Measurements from ENCODE around the gene TTLL9. TPM values are rescaled to one million over a fixed set of nuclear protein-coding genes. Genes with fewer than 3 reads are reported as not detected.

Gene TTLL9
- total and polyA plus RNA-seq, 10 of the 15 experiments (the other 5 are each of a cell fraction or from before 2014, with no cell fraction given), result 0.03 to 0.77 (median 0.11) TPM; not detected in 2

DNA sequence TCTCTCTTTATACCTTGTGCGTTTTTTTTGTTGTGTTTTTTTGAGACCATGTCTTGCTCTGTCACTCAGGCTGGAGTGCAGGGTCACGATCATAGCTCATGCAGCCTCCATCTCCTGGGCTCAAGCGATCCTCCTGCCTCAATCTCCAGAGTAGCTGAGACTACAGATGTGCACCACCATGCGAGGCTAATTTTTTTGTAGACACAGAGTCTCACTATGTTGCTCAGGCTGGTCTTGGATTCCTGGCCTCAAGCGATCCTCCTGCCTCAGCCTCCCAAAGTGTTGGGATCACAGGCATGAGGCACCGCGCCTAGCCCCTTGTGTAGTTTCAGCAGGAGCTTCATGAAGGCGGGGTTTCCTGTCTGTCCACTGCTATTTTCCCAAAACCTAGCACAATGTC, 54.1 kb downstream of the TTLL9 start:
- H3K27me3 ChIP-seq (replicated peaks in 1 of 2; ENCODE audit: control insufficient read depth in 2 of 2, insufficient read depth in 2 of 2, low read length in 1 of 2), result no peaks in the 10 kb centered on the region
- intact Hi-C loops (cut with micrococcal nuclease; ENCODE audit: unreplicated experiment), result no loop called here
- DNase-seq (ENCODE audit: low read depth, low spot score) (no peak), FAIRE-seq (no peak), ATAC-seq (no peak)
- ChIA-PET SMC1A (ENCODE audit: uncharacterized antibody, unreplicated experiment) (interaction anchor here (1.7 to 3.7 kb wide), 2 partner anchors 28 to 70 kb away, joined by 4 to 26 read pairs; no protein-coding TSS in a partner anchor), RAD21 (ENCODE audit: unreplicated experiment) (interaction anchor here (1.0 to 3.0 kb wide), 5 partner anchors 27 to 141 kb away, joined by 3 to 12 read pairs (median 5); partner anchors contain the start of gene PDRG1), CTCF (interaction anchor here (0.8 to 2.4 kb wide), 2 partner anchors 27 to 33 kb away, joined by 3 to 13 read pairs; partner anchors contain the start of gene PDRG1), POLR2A (interaction anchor here (0.8 to 1.4 kb wide), 2 partner anchors 9 to 248 kb away, joined by 3 read pairs; no protein-coding TSS in a partner anchor)
- H3K36me3 ChIP-seq (ENCODE audit: control insufficient read depth in 2 of 2, insufficient read depth in 2 of 2, low read length in 1 of 2), result no peaks in the 10 kb centered on the region
- H3K9ac ChIP-seq (ENCODE audit: control insufficient read depth, insufficient read depth, low read length), result no peak overlapping the region
- no peak for TF ChIP-seq CHD2 (IDR thresholded peaks at IDR 0.05; ENCODE audit: borderline replicate concordance, low read depth, low read length)
- no peak for TF ChIP-seq NFXL1 (IDR thresholded peaks at IDR 0.05; ENCODE audit: borderline replicate concordance)
- TF ChIP-seq CBX3 (IDR thresholded peaks at IDR 0.05; ENCODE audit: borderline replicate concordance, low read depth), result no peak
- TF ChIP-seq, protein P1, sequence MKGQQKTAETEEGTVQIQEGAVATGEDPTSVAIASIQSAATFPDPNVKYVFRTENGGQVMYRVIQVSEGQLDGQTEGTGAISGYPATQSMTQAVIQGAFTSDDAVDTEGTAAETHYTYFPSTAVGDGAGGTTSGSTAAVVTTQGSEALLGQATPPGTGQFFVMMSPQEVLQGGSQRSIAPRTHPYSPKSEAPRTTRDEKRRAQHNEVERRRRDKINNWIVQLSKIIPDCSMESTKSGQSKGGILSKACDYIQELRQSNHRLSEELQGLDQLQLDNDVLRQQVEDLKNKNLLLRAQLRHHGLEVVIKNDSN (IDR thresholded peaks at IDR 0.05; ENCODE audit: borderline replicate concordance, extremely low read length, insufficient read depth, low read depth, low read length), result no peak
- no peak for TF ChIP-seq HDGF (IDR thresholded peaks at IDR 0.05)
- no peak for TF ChIP-seq RFX5 (IDR thresholded peaks at IDR 0.05; ENCODE audit: low read depth, low read length)
- TF ChIP-seq, protein P2, sequence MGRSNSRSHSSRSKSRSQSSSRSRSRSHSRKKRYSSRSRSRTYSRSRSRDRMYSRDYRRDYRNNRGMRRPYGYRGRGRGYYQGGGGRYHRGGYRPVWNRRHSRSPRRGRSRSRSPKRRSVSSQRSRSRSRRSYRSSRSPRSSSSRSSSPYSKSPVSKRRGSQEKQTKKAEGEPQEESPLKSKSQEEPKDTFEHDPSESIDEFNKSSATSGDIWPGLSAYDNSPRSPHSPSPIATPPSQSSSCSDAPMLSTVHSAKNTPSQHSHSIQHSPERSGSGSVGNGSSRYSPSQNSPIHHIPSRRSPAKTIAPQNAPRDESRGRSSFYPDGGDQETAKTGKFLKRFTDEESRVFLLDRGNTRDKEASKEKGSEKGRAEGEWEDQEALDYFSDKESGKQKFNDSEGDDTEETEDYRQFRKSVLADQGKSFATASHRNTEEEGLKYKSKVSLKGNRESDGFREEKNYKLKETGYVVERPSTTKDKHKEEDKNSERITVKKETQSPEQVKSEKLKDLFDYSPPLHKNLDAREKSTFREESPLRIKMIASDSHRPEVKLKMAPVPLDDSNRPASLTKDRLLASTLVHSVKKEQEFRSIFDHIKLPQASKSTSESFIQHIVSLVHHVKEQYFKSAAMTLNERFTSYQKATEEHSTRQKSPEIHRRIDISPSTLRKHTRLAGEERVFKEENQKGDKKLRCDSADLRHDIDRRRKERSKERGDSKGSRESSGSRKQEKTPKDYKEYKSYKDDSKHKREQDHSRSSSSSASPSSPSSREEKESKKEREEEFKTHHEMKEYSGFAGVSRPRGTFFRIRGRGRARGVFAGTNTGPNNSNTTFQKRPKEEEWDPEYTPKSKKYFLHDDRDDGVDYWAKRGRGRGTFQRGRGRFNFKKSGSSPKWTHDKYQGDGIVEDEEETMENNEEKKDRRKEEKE (IDR thresholded peaks at IDR 0.05), result no peak
- TF ChIP-seq, protein P3, sequence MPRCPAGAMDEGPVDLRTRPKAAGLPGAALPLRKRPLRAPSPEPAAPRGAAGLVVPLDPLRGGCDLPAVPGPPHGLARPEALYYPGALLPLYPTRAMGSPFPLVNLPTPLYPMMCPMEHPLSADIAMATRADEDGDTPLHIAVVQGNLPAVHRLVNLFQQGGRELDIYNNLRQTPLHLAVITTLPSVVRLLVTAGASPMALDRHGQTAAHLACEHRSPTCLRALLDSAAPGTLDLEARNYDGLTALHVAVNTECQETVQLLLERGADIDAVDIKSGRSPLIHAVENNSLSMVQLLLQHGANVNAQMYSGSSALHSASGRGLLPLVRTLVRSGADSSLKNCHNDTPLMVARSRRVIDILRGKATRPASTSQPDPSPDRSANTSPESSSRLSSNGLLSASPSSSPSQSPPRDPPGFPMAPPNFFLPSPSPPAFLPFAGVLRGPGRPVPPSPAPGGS (IDR thresholded peaks at IDR 0.05; ENCODE audit: borderline replicate concordance, insufficient read depth, low read depth, low read length, poor library complexity, severe bottlenecking), result no peak
- TF ChIP-seq, protein P4, sequence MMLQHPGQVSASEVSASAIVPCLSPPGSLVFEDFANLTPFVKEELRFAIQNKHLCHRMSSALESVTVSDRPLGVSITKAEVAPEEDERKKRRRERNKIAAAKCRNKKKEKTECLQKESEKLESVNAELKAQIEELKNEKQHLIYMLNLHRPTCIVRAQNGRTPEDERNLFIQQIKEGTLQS (IDR thresholded peaks at IDR 0.05; ENCODE audit: borderline replicate concordance, extremely low read depth, low read depth, low read length), result no peak
- no peak overlapping the region for H2AFZ ChIP-seq (ENCODE audit: control insufficient read depth, low read depth, low read length)
- no peaks in the 10 kb centered on the region for H3K9me3 ChIP-seq (replicated peaks; ENCODE audit: control insufficient read depth, insufficient read depth, low read length)
- no peak overlapping the region for H3K27ac ChIP-seq (ENCODE audit: control insufficient read depth, insufficient read depth)
- no peaks in the 10 kb centered on the region for H3K79me2 ChIP-seq (ENCODE audit: control insufficient read depth, insufficient read depth, low read length)
- in situ Hi-C loops (cut with MboI), result no loop called here
- H3K4me1 ChIP-seq (ENCODE audit: control insufficient read depth, insufficient read depth, low read length), result peaks cover 11% of the 10 kb centered on the region
- H3K4me3 ChIP-seq, result no peak overlapping the region
- H4K20me1 ChIP-seq (ENCODE audit: control insufficient read depth, insufficient read depth), result no peaks in the 10 kb centered on the region
- BruUV-seq (replicated peaks), result no TSS peak
- H3K4me2 ChIP-seq (ENCODE audit: control insufficient read depth, insufficient read depth), result no peak overlapping the region
- WGBS (ENCODE audit: insufficient coverage, insufficient replicate concordance, low lambda C conversion rate, missing lambda C conversion rate), result 69% methylated on average over 8 of the region's 8 CpGs
